DMS153 (cell line): ENCODE data around the gene KRT34.
"Not testable (repeated sequence)": the region's sequence is repeated elsewhere in the genome, so short reads cannot be mapped to it uniquely, and the experiment has no call there.

Experiments used
- DNase-seq: peaks from one replicate; lab custom pipeline; 2025; lab: John Stamatoyannopoulos, UW

Gene KRT34

GRCh38 chr17:41381943-41382342 is at the start of gene KRT34:
TSS of gene KRT34 (minus strand) at chr17:41382306. CDS start at chr17:41382246, 60 bp downstream.
- DNase-seq: not testable (repeated sequence)

- DNase-seq: not testable (repeated sequence)
Observed at GRCh38 chr17:41430376-41430775, 48.3 kb upstream of the KRT34 start.

DNA sequence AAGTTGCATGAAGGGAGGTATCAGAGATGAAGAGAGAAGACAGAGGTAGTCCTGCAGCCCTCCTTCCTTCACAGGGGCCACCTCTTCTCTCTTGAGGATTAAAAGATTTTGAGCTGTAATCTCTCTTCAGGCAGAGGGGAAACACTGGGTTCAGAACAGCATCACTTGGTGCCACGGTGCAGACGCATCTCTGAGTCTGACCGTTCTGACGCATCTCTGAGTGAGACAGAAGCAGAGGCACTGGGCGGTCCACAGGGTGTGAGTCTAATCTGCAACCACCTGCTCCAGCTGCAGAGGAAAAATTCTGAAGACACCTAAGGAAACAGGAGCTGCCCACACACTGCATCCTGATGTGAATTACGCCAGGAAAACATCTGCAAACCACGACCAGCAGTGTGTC is 47.6 kb upstream of the KRT34 start:
- no peak for DNase-seq

- DNase-seq: no peak
Observed at GRCh38 chr17:41428591-41429291, 46.6 kb upstream of the KRT34 start.

DNA sequence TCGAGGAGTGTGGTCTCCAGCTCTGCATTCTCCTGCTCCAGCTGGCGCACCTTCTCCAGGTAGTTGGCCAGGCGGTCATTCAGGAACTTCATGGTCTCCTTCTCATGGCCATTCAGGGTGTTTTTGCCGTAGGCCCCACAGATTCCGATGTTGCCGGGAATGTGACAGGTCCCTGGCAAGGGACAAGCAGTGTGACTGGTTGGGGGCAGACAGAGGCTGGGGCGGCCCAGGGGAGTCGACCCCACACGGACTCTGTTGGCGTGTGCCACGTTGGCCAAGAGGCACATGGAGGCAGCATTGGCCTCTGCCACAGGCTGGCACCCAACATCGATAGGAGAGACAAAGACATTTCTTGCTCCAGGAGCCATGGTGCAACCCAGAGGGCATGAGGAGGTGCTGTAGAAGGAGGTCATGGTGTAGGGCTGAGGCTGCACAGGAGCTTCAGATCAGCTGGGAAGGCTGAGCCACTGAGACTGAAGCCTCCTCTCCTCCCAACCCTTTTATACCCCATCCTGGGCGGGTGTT is 42.1 kb upstream of the KRT34 start, which contains the start of gene KRT37:
Gene KRT37, minus strand, starts transcription at position 475 of the 525 bp plus-strand sequence. Its CDS starts 62 bp downstream, at position 413.
- no peak for DNase-seq

- not testable (repeated sequence) for DNase-seq
Observed at GRCh38 chr17:41422586-41422985, 40.5 kb upstream of the KRT34 start.

DNA sequence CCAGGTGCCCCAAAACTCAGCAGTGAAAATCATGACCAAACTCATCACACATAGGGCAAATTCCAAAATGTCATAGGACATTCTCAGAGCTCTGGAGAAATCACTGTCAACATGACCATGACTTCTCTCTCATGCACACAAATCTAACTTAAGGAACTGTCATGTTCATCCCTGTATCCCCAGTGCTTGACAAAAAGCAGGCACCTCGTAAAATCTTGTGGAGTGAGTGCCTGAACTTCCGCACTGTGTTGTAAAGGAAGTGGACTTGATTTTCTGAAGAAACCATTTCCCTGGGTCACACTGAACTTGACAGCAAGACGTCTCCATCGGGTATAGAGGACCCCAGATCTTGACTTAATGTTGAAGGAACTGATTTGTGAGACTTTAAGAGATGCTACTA is 39.5 kb upstream of the KRT34 start:
- DNase-seq: no peak

DNA sequence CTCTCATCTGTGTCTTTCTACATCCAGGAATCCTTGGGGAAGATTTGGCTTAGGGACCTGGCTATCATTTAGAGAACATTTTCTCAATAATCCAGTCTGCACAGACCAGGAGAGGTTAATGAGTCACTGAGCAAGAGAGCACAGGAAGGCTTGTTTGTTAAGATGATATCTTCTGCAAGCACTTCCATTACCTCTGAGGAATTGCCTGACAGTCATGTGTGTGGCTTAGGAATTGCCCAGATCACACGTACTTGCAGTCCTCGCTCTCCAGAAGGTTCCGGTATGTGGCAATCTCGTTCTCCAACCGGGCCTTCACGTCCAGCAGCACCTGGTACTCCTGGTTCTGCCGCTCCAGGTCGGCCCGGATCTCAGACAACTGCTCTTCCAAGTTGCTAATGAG is 39.0 kb upstream of the KRT34 start:
- no peak for DNase-seq

GRCh38 chr17:41420134-41420533 is 38.0 kb upstream of the KRT34 start:
- no peak for DNase-seq

DNA sequence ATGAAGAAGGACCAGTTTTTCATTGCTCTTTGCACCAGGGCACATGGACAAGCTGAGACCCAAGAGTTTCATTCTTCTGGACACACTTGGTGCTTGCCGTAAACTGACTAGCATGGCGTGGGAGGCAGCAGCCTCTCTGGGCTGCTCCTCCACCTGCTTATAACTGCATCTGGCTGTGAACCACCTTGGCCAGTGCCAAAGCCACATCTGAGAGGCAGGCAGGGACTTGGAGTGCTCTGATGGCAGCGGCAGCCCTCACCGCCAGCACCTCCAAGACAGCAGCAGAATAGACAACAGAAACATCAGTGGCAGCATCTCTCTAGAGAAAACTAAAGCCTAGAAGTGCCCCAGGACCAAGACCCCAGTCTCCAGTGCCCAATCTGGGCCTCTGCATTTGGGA is 37.6 kb upstream of the KRT34 start:
- DNase-seq: no peak

DNA sequence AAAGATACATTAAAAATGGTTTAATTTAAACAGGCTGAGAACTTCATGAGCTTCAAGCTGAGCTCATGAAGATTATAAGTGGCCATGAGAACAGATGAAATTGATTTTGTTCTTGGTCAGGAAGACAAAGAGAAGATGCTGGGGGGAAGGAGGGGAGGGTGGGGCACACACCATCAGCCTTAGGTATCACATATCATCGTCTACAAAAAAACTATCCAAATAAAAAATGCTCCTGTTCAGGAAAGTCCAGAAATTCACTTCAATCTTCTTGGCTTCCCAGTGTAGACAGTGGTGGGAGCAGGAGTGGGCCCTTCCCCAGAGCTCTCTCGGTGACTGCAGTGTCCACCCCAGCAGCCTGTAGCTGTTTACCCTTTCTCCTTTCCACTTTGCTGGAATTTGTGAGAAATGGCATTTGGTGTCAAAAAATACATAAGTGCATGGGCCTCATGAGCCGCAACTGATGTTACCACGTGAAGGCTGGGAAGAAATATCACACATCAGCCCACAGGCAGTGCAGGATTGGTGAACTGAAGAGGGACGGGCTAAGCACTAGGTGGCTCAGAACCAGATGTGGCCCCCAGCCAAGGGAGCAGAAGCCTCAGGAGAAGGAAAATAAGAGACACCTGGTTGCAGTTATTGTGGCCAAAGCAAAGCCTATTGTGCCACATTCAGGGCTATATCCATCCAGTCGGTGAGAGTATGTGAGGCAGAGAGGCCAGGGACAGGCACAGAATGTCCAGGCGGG is 36.2 kb upstream of the KRT34 start:
- DNase-seq: no peak

DNA sequence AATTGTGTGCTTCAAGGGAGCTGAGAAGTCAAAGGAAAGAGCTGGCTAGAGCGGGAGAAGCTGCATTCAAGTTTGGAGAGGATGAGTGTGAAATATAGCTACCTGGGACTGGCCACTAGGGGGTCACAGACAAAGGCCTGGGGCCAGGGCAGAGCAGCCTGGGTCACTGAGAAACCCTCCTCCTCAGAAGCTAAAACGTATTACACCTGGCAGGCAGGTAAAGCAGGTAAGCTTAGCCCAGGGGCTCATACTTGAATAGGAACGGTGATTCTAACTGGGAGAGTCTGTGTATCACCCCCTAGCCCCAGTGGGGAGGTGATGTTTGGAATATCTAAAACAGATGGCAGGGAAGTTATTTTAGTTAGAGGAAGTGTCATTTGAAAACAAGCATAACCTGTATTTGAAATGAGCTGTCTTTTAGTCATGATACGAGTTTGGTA is 35.5 kb upstream of the KRT34 start:
- DNase-seq: no peak

- DNase-seq: peak; percentile 61
Observed at GRCh38 chr17:41417127-41417526, 35.0 kb upstream of the KRT34 start.

- DNase-seq: peak; percentile 80
Observed at GRCh38 chr17:41416479-41416878, 34.4 kb upstream of the KRT34 start.

DNA sequence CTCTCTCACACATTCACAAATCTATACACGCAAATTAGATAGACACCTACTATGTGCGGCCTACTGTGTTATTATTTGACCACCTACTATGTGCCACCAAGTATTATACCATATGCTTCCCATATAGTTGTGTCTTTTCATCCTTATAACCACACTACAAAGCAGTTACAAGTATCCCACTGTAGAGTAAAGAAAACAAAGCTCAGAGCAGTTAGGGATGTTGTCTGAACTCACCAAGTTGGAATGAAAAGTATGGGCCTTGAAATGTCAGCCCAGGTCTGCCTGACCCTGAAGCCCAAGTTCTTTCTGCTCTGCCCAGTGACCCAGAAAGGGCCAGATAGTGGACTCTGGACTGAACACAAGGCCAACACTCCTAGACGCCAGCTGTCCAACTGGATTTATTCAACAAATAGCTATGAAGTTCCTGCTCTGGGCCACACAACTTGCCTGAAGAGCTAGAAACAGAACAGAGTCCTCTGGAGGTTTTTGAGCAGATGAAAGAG is 33.8 kb upstream of the KRT34 start:
- no peak for DNase-seq

GRCh38 chr17:41415411-41415810 is 33.3 kb upstream of the KRT34 start:
- DNase-seq: no peak

DNA sequence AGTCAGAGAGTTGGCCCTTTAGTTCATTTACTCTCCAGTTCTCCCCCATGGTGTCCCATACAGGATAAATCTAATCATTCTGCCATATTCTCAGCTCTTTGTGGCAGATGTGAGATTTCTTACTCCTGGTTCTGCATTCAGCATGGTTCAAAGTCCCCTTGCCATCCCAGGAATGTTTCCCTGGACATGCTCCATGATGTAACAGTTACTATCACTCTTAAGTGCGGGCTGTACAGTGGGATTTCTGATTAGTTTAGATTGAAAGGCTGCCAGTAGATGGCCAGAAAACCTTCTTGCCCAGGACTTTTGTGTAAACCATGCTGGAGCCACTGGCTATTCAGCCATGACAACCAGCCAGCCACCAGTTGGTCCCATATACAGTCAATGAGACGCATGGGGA is 31.9 kb upstream of the KRT34 start:
- no peak for DNase-seq

GRCh38 chr17:41413353-41413957 is 31.3 kb upstream of the KRT34 start:
- DNase-seq: no peak

GRCh38 chr17:41411072-41411840 is 29.1 kb upstream of the KRT34 start:
- DNase-seq: no peak

DNA sequence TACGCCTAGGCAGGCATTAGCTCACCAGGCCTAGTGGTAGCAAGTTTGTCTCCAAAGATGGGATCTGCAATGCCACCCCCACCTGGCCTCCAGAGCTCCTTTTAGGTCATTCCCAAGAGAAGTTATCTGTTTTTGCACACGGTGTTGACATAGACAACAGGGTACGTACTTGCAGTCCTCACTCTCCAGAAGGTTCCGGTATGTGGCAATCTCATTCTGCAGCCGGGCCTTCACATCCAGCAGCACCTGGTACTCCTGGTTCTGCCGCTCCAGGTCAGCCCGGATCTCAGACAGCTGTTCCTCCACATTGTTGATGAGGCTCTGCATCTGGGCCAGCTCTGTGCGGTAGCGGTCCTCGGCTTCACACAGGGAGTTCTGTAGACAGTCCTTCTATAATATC is 25.1 kb upstream of the KRT34 start:
- DNase-seq: no peak

GRCh38 chr17:41406205-41406604 is 24.1 kb upstream of the KRT34 start:
- no peak for DNase-seq
